Fibroblast of the aortic adventitia (primary cell): ENCODE data around the gene CXXC5. TPM values are rescaled to one million over a fixed set of nuclear protein-coding genes. Genes with fewer than 3 reads are reported as not detected.

Source experiments
- DNase-seq: peaks from one replicate; pipeline ENCODE4 v3.0.0-alpha.2; 2010; ENCODE audit warnings: low read depth
- H3K4me3 ChIP-seq: 2 replicates; pipeline ENCODE4 v1.5.1; 2011; ENCODE audit warnings: low read depth, mild to moderate bottlenecking, control low read depth, low read length, moderate library complexity
- CTCF ChIP-seq: IDR thresholded peaks from 2 replicates; pipeline ENCODE4 v1.5.1; 2011; ENCODE audit warnings: mild to moderate bottlenecking, low read length, control low read depth, inconsistent platforms; ENCODE audit not compliant: insufficient read depth
- total RNA-seq: library from RNA; depleted of rRNA; stranded (reverse); fragments of >200 nt; gene quantifications from 2 replicates; pipeline ENCODE4 v1.2.3, GENCODE V29; 2012; ENCODE audit warnings: low replicate concordance

CXXC5 gene
- total RNA-seq, 1 donor, result 75.9 TPM

- DNase-seq, result no peak
- H3K4me3 ChIP-seq, result no peak overlapping the region
- no peak for TF ChIP-seq CTCF
These were observed 18.4 kb downstream of the CXXC5 start for GRCh38 chr5:139666551-139666950.

GRCh38 chr5:139667001-139667729 is 19.0 kb downstream of the CXXC5 start:
- DNase-seq, result no peak
- no peak for TF ChIP-seq CTCF

GRCh38 chr5:139667730-139668063 is 19.5 kb downstream of the CXXC5 start:
- H3K4me3 ChIP-seq, result peak overlapping the region; percentile 60
- DNase-seq, result no peak
- TF ChIP-seq CTCF, result peak; percentile 0

More at GRCh38 chr5:139667001-139667729, 19.0 kb downstream of the CXXC5 start:
- H3K4me3 ChIP-seq, result no peak overlapping the region

GRCh38 chr5:139668064-139668880 is 20.1 kb downstream of the CXXC5 start:
- TF ChIP-seq CTCF, result no peak
- no peak for DNase-seq

GRCh38 chr5:139668924-139669661 is 20.9 kb downstream of the CXXC5 start:
- peak overlapping the region; percentile 60 for H3K4me3 ChIP-seq
- no peak for TF ChIP-seq CTCF
- no peak for DNase-seq

More at GRCh38 chr5:139668064-139668880, 20.1 kb downstream of the CXXC5 start:
- H3K4me3 ChIP-seq, result peak overlapping the region; percentile 60

GRCh38 chr5:139669662-139670368 is 21.7 kb downstream of the CXXC5 start:
- no peak overlapping the region for H3K4me3 ChIP-seq
- TF ChIP-seq CTCF, result no peak
- DNase-seq, result no peak
